H1 (cell line): Measurements from ENCODE around the gene DPF3. TPM values are rescaled to one million over a fixed set of nuclear protein-coding genes. Genes with fewer than 3 reads are reported as not detected.

ENCODE experiments used
- CTCF ChIA-PET: fragments of 300-600 bp; sonication (Branson Sonifier 250); formaldehyde crosslinking; loops from one replicate; lab custom pipeline; 2021; ENCODE audit not compliant: partially characterized antibody; lab: Charles Lee
- POLR2A ChIA-PET: fragments of 300-600 bp; sonication (Branson Sonifier 250); formaldehyde crosslinking; loops from one replicate; lab custom pipeline; 2021; ENCODE audit warnings: inconsistent platforms; ENCODE audit not compliant: partially characterized antibody; lab: Charles Lee
- DNase-seq, 2 experiments: peaks; one replicate each; pipeline versions ENCODE4 v3.0.0 to v3.0.0-alpha.2; 2010 to 2022; ENCODE audit warnings: low spot score in 2 of 2, low read depth in 1 of 2, mixed read lengths in 1 of 2
- FAIRE-seq: peaks from 2 replicates; lab custom pipeline; 2011; peaks lifted over from hg19 to GRCh38; lab: Jason Lieb, UNC
- H2AFZ ChIP-seq: 2 replicates; pipeline ENCODE4 v1.8.1; 2012; ENCODE audit warnings: low read length, inconsistent platforms
- H2AK5ac ChIP-seq: 2 replicates; pipeline ENCODE4 v1.6.1; 2013; ENCODE audit warnings: low read depth, low read length
- H2BK120ac ChIP-seq: replicated peaks from 2 replicates; pipeline ENCODE3; 2013; ENCODE audit warnings: low read depth, low read length, inconsistent platforms
- H2BK12ac ChIP-seq: 2 replicates; pipeline ENCODE4 v1.6.1; 2013; ENCODE audit warnings: low read depth, low read length
- H2BK15ac ChIP-seq: 2 replicates; pipeline ENCODE4 v1.6.1; 2013; ENCODE audit warnings: low read length
- H2BK20ac ChIP-seq: 2 replicates; pipeline ENCODE4 v1.6.1; 2013; ENCODE audit warnings: low read length
- H2BK5ac ChIP-seq: 2 replicates; pipeline ENCODE4 v1.6.1; 2013; ENCODE audit warnings: low read depth, low read length
- H3K14ac ChIP-seq: 2 replicates; pipeline ENCODE4 v1.6.1; 2013; ENCODE audit warnings: inconsistent platforms; ENCODE audit not compliant: insufficient read length
- H3K18ac ChIP-seq: 2 replicates; pipeline ENCODE4 v1.6.1; 2013; ENCODE audit warnings: low read length; ENCODE audit errors: extremely low read depth
- H3K23ac ChIP-seq: 2 replicates; pipeline ENCODE4 v1.6.1; 2013; ENCODE audit warnings: inconsistent platforms; ENCODE audit not compliant: insufficient read length
- H3K23me2 ChIP-seq: 2 replicates; pipeline ENCODE4 v1.6.1; 2013; ENCODE audit warnings: low read depth, low read length
- H3K27ac ChIP-seq: 2 replicates; pipeline ENCODE4 v1.6.1; 2011; ENCODE audit warnings: low read depth, low read length, inconsistent platforms
- H3K27me3 ChIP-seq, 4 experiments: replicated peaks in 1 of 4; 1 replicate in 1 of 4; 2 replicates in 3 of 4; pipeline versions ENCODE4 v1.6.1 to v1.8.1; 2011 to 2013; ENCODE audit warnings: low read length in 3 of 4, mild to moderate bottlenecking in 3 of 4, inconsistent platforms in 2 of 4, mixed read lengths in 2 of 4, moderate library complexity in 1 of 4; ENCODE audit not compliant: control insufficient read depth in 3 of 4, insufficient read depth in 3 of 4; ENCODE audit errors: extremely low read depth in 1 of 4
- H3K36me3 ChIP-seq, 4 experiments: 2 replicates each; pipeline versions ENCODE4 v1.6.1 to v1.8.1; 2011 to 2013; ENCODE audit warnings: mild to moderate bottlenecking in 4 of 4, low read length in 3 of 4, moderate library complexity in 2 of 4, control low read depth in 1 of 4, inconsistent platforms in 1 of 4; ENCODE audit not compliant: insufficient read depth in 4 of 4, control insufficient read depth in 2 of 4
- H3K4ac ChIP-seq: replicated peaks from 2 replicates; pipeline ENCODE3; 2013; ENCODE audit warnings: low read length, low read depth, mixed read lengths, inconsistent platforms; ENCODE audit not compliant: insufficient read length
- H3K4me1 ChIP-seq, 4 experiments: replicated peaks in 1 of 4; 1 replicate in 1 of 4; 2 replicates in 3 of 4; pipeline versions ENCODE4 v1.6.1 to v1.8.1; 2011 to 2013; ENCODE audit warnings: low read length in 3 of 4, inconsistent platforms in 2 of 4, mixed read lengths in 1 of 4; ENCODE audit not compliant: insufficient read depth in 4 of 4, control insufficient read depth in 3 of 4
- H3K4me2 ChIP-seq, 2 experiments: 2 replicates each; pipeline versions ENCODE4 v1.6.1 to v1.8.1; 2011 to 2013; ENCODE audit warnings: low read depth in 2 of 2, low read length in 2 of 2, control low read depth in 1 of 2, inconsistent platforms in 1 of 2, mild to moderate bottlenecking in 1 of 2; ENCODE audit not compliant: insufficient read depth in 1 of 2
- H3K4me3 ChIP-seq, 4 experiments: fragments of 200-600, 300-600 bp in 1 of 4; sonication (generic), shearing (Covaris generic), sonication (Bioruptor Twin) in 1 of 4; 2 replicates each; pipeline versions ENCODE4 v1.5.1 to v1.8.1; 2011 to 2016; ENCODE audit warnings: low read length in 4 of 4, low read depth in 3 of 4, control low read depth in 2 of 4, inconsistent platforms in 2 of 4, mild to moderate bottlenecking in 2 of 4, mixed read lengths in 1 of 4, moderate library complexity in 1 of 4; ENCODE audit not compliant: insufficient read depth in 2 of 4; ENCODE audit errors: extremely low read depth in 1 of 4
- H3K56ac ChIP-seq: replicated peaks from 2 replicates; pipeline ENCODE3; 2013; ENCODE audit warnings: low read depth, mild to moderate bottlenecking, mixed read lengths, low read length, inconsistent platforms; ENCODE audit not compliant: insufficient read length
- H3K79me1 ChIP-seq: 2 replicates; pipeline ENCODE4 v1.6.1; 2013; ENCODE audit warnings: low read depth, low read length, control low read depth
- H3K79me2 ChIP-seq, 2 experiments: 2 replicates each; pipeline versions ENCODE4 v1.6.1 to v1.8.1; 2012 to 2013; ENCODE audit warnings: low read length in 2 of 2, mild to moderate bottlenecking in 2 of 2, inconsistent platforms in 1 of 2; ENCODE audit not compliant: insufficient read depth in 2 of 2, control insufficient read depth in 1 of 2
- H3K9ac ChIP-seq, 4 experiments: replicated peaks in 1 of 4; 1 replicate in 1 of 4; 2 replicates in 3 of 4; pipeline versions ENCODE4 v1.6.1 to v1.8.1; 2011 to 2013; ENCODE audit warnings: low read depth in 3 of 4, low read length in 3 of 4, control low read depth in 2 of 4, mild to moderate bottlenecking in 2 of 4, moderate library complexity in 2 of 4, inconsistent platforms in 1 of 4; ENCODE audit errors: extremely low read depth in 1 of 4
- H3K9me3 ChIP-seq, 2 experiments: 2 replicates each; pipeline versions ENCODE4 v1.6.1 to v1.8.1; 2012 to 2013; ENCODE audit warnings: mild to moderate bottlenecking in 2 of 2, moderate library complexity in 2 of 2, control low read depth in 1 of 2, inconsistent platforms in 1 of 2, low read depth in 1 of 2, low read length in 1 of 2, mixed read lengths in 1 of 2; ENCODE audit not compliant: insufficient read depth in 2 of 2
- H4K20me1 ChIP-seq, 2 experiments: replicated peaks in 1 of 2; 2 replicates each; pipeline versions ENCODE3 to v1.8.1; 2011 to 2013; ENCODE audit warnings: inconsistent platforms in 2 of 2, low read length in 2 of 2, mild to moderate bottlenecking in 1 of 2; ENCODE audit not compliant: insufficient read depth in 2 of 2, control insufficient read depth in 1 of 2
- H4K5ac ChIP-seq: 2 replicates; pipeline ENCODE4 v1.6.1; 2013; ENCODE audit warnings: low read length, low read depth, mixed read lengths, inconsistent platforms; ENCODE audit not compliant: insufficient read length
- H4K8ac ChIP-seq: 2 replicates; pipeline ENCODE4 v1.8.0; 2013; ENCODE audit warnings: mild to moderate bottlenecking, moderate library complexity, low read length, inconsistent platforms; ENCODE audit not compliant: insufficient read depth; ENCODE audit errors: extremely low read depth
- H4K91ac ChIP-seq: replicated peaks from 2 replicates; pipeline ENCODE3; 2013; ENCODE audit warnings: low read length, mixed read lengths, inconsistent platforms; ENCODE audit not compliant: insufficient read length
- SAP30 ChIP-seq: fragments of 300-600 bp; sonication (generic); IDR thresholded peaks from 2 replicates; pipeline ENCODE4 v1.7.1; 2012; ENCODE audit warnings: low read length, moderate library complexity, mild to moderate bottlenecking, inconsistent platforms; ENCODE audit not compliant: insufficient read depth, insufficient replicate concordance
- SIN3A ChIP-seq, 2 experiments: IDR thresholded peaks in 1 of 2; conservative IDR thresholded peaks in 1 of 2; 2 replicates each; pipeline ENCODE4 v1.6.1; 2011 to 2012; ENCODE audit warnings: low read length in 2 of 2, improper control_type of control experiment in 1 of 2, low read depth in 1 of 2, mild to moderate bottlenecking in 1 of 2
- TCF12 ChIP-seq: IDR thresholded peaks from 2 replicates; pipeline ENCODE4 v1.6.1; 2011; ENCODE audit warnings: low read depth, mild to moderate bottlenecking, low read length
- WGBS, 2 experiments: shearing (Covaris generic) in 1 of 2; methylation state at CpG; one replicate each; pipeline versions ENCODE4 v1.1.6 to v1.1.7; 2013 to 2015; ENCODE audit warnings: low lambda C conversion rate in 2 of 2, mixed read lengths in 2 of 2, inconsistent platforms in 1 of 2, low coverage in 1 of 2, missing lambda C conversion rate in 1 of 2; ENCODE audit not compliant: insufficient replicate concordance in 2 of 2, insufficient coverage in 1 of 2, insufficient read length in 1 of 2; ENCODE audit errors: extremely low coverage in 1 of 2, missing lambda C conversion rate in 1 of 2; 5-methylcytosine and 5-hydroxymethylcytosine counted together
- polyA plus RNA-seq, 7 experiments: library from polyadenylated mRNA; depleted of rRNA in 3 of 7; stranded (reverse) in 5 of 7; unstranded in 2 of 7; fragments of >200 nt in 5 of 7; fragments of 200-250 nt in 2 of 7; gene quantifications; 1 replicate in 5 of 7; 2 replicates in 1 of 7; 4 replicates in 1 of 7; pipeline versions ENCODE4 v1.2.1 to v1.2.3, GENCODE V29; 2011 to 2013; ENCODE audit warnings: missing spikeins in 2 of 7, mixed read lengths in 2 of 7
- total RNA-seq: library from RNA; stranded (reverse); fragmentation: NEBNext Ultra II Directional; extraction: Animal tissue kit (Norgen Biotek cat#: 25700); gene quantifications from 2 replicates; pipeline ENCODE4 v1.2.1, GENCODE V29; 2021

The DPF3 gene
- total and polyA plus RNA-seq, 2 of the 8 experiments (the other 6 are each of a cell fraction or from before 2014, with no cell fraction given): 0.19 TPM; not detected in 1

GRCh38 chr14:72708222-72708621, 185.7 kb downstream of the DPF3 start:
- Histone ChIP-seq H2BK20ac (no peak overlapping the region), H4K8ac (no peak overlapping the region), H4K91ac (no peak overlapping the region), H3K18ac (no peak overlapping the region), H2BK5ac (peak overlapping the region; percentile 24; the same call in 1 of the 2 replicates), H3K4me2 (no peak overlapping the region), H4K5ac (no peak overlapping the region), H3K23ac (no peak overlapping the region), H3K27me3 (no peaks in the 10 kb centered on the region), H3K9ac (no peak overlapping the region), H3K4me1 (peaks cover 0 to 4% (median 1%) of the 10 kb centered on the region in 4 experiments; a peak in 3 of 7 replicates), H3K79me2 (no peaks in the 10 kb centered on the region), H3K4me3 (no peak overlapping the region), H3K9me3 (peaks cover 3 to 4% of the 10 kb centered on the region in 2 experiments; a peak in 2 of 4 replicates), H3K36me3 (no peaks in the 10 kb centered on the region), H2BK15ac (no peak overlapping the region), H2BK12ac (no peak overlapping the region), H3K14ac (no peak overlapping the region), H3K56ac (no peak overlapping the region), H3K23me2 (no peaks in the 10 kb centered on the region), H3K79me1 (no peaks in the 10 kb centered on the region), H3K27ac (no peak overlapping the region), H2BK120ac (no peak overlapping the region), H4K20me1 (no peaks in the 10 kb centered on the region), H3K4ac (no peak overlapping the region), H2AK5ac (no peak overlapping the region), H2AFZ (0 out of 2 replicates have a peak overlapping the region, but pooled peaks have one; percentile 33)
- TF ChIP-seq TCF12 (no peak), SAP30 (no peak), SIN3A (conservative IDR thresholded peaks at IDR 0.05 in 1 of 2, IDR thresholded peaks at IDR 0.05 in 1 of 2; ENCODE audit: low read depth in 1 of 2, low read length in 2 of 2) (no peak)
- FAIRE-seq: no peak
- POLR2A ChIA-PET: no interaction called here
- CTCF ChIA-PET: interaction anchor here (1.2 to 2.2 kb wide), 3 partner anchors 14 to 195 kb away, joined by 4 to 6 read pairs (median 5); no protein-coding TSS in a partner anchor
- DNase-seq: no peak
- 95% methylated on average over 12 of the region's 12 CpGs; no CpG with 5 or more reads in 1 of the 2 experiments for WGBS, 2 experiments
